ENCODE results near the gene UCK2.

UCK2 gene

DNA sequence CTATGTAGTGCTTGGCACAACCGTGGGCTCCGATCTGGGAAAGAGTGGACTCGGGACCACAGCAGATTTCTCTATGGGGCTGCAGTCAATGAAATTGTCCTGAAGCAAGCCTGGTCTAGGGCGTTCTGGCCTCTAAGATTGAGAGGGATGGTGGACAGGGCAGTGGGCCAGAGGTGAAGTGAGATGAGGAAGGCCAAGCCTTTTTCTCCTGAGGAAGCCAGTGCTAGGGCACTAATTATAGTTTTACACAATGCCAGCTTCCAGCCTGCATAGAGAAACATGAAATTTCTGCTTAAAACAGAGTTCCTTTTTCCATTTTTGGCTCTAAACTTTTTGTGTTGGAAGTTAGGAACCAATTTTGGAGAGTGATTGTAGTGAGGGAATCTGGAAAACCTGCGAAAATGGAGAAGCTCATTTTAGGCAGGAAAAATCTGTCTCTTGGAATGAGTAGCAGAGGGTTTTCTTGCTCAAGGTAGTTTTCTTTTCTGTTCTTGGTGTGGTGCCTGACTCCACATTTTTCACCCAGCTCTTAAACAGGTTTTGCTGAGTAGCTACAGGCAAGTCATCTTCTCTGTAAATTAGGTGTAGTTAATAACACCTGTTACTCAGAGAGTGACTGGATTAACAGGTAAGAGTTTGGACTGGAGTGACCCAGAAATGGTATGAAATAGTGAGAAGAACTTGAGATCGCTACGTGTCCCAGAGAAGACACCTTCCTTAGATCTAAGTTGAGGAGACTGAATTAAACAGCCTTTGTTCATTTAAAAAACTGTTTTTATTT lies 22.1 kb downstream of the UCK2 start:
- CTCF ChIA-PET = no interaction called here
- DNase-seq (ENCODE audit: extremely low spot score) = no peak
- TF ChIP-seq FOXM1 (IDR thresholded peaks at IDR 0.05; ENCODE audit: borderline replicate concordance) (no peak), BHLHE40 (IDR thresholded peaks at IDR 0.05; ENCODE audit: borderline replicate concordance) (no peak), FOXA1 (IDR thresholded peaks at IDR 0.05) (no peak), NFRKB (IDR thresholded peaks at IDR 0.05) (no peak)
- POLR2A ChIA-PET = interaction anchor here (0.7 kb wide), 1 partner anchor 10 kb away, joined by 3 read pairs; no protein-coding TSS in a partner anchor

DNA sequence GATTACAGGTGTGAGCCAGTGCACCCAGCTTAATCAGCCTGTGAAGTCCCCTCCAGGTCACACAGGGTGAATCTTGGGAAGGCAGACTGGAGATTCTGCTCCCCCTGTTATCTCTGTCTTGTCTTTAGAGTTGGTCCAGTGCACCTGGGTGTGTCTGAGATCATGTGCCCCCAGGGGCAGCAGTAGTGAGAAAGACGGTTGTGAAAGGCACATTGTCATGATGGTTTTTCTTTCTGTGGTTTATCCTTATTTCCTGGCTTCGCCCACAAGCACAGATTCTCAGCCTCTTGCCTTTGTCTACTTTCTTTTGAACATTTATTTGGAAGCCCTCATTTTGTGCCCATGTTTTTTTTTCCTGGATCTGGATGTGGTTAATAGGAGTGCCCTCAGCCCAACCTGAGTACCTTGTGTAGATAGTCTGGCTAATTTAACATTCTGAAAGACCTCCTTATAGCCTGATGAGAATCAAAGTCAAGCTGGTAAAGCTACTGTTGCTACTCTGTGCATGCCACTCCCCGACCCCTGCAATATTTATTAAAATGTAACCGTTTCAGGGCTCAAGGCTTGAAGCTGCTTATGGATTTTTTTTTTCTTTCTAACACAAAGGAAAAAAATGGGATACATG lies 23.7 kb downstream of the UCK2 start:
- POLR2A ChIA-PET = no interaction called here
- TF ChIP-seq SUZ12 (IDR thresholded peaks at IDR 0.05) = no peak
- TF ChIP-seq FOXA1 (IDR thresholded peaks at IDR 0.05) = no peak
- no peak for TF ChIP-seq ARNT (IDR thresholded peaks at IDR 0.05)
- no peak for TF ChIP-seq SP1 (IDR thresholded peaks at IDR 0.05)
- TF ChIP-seq ELF4 (IDR thresholded peaks at IDR 0.05) = no peak
- no peak for TF ChIP-seq TARDBP (IDR thresholded peaks at IDR 0.05)
- no peak for TF ChIP-seq HDGF (IDR thresholded peaks at IDR 0.05; ENCODE audit: borderline replicate concordance)
- no peak for TF ChIP-seq FOXM1 (IDR thresholded peaks at IDR 0.05; ENCODE audit: borderline replicate concordance)
- TF ChIP-seq CTBP1 (IDR thresholded peaks at IDR 0.05; ENCODE audit: borderline replicate concordance) = no peak
- TF ChIP-seq, protein P1, sequence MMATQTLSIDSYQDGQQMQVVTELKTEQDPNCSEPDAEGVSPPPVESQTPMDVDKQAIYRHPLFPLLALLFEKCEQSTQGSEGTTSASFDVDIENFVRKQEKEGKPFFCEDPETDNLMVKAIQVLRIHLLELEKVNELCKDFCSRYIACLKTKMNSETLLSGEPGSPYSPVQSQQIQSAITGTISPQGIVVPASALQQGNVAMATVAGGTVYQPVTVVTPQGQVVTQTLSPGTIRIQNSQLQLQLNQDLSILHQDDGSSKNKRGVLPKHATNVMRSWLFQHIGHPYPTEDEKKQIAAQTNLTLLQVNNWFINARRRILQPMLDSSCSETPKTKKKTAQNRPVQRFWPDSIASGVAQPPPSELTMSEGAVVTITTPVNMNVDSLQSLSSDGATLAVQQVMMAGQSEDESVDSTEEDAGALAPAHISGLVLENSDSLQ (IDR thresholded peaks at IDR 0.05) = no peak
- no peak for TF ChIP-seq L3MBTL2 (conservative IDR thresholded peaks at IDR 0.05)
- no peak for TF ChIP-seq ZNF384 (IDR thresholded peaks at IDR 0.05)
- CTCF ChIA-PET = no interaction called here
- no peak for DNase-seq (ENCODE audit: extremely low spot score)

DNA sequence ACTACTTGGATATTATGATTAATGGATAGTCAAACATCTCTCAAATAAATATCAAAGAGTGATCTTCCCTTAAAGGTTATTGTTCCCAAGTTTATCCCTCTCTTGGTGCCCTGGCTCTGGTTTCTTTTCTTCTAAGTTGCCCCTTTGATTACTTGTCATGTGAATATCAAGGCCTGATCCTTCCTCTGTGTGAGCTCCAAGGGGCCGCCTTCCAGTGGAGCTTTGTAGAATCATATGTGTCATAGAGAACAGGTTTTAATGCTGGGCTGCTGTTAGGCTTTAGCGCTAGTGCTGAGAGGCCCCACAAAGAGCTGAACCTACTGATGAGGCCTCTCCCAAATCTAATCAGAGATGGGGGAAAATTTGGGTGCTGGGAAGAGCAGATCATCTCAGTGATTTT lies 25.5 kb downstream of the UCK2 start:
- TF ChIP-seq, protein P1 (IDR thresholded peaks at IDR 0.05) = no peak
- TF ChIP-seq LEF1 (IDR thresholded peaks at IDR 0.05; ENCODE audit: borderline replicate concordance) (no peak), L3MBTL2 (conservative IDR thresholded peaks at IDR 0.05) (no peak), ZNF384 (IDR thresholded peaks at IDR 0.05) (no peak), SP1 (IDR thresholded peaks at IDR 0.05) (no peak), FOXM1 (IDR thresholded peaks at IDR 0.05; ENCODE audit: borderline replicate concordance) (no peak), ELF4 (IDR thresholded peaks at IDR 0.05) (no peak), CTBP1 (IDR thresholded peaks at IDR 0.05; ENCODE audit: borderline replicate concordance) (no peak), HDGF (IDR thresholded peaks at IDR 0.05; ENCODE audit: borderline replicate concordance) (no peak)
- ChIA-PET CTCF (interaction anchor here (0.7 kb wide), 2 partner anchors 10 to 161 kb away, joined by 5 to 7 read pairs; no protein-coding TSS in a partner anchor), POLR2A (interaction anchor here (0.9 kb wide), 1 partner anchor 24 kb away, joined by 3 read pairs; no protein-coding TSS in a partner anchor)
- no peak for DNase-seq (ENCODE audit: extremely low spot score)

DNA sequence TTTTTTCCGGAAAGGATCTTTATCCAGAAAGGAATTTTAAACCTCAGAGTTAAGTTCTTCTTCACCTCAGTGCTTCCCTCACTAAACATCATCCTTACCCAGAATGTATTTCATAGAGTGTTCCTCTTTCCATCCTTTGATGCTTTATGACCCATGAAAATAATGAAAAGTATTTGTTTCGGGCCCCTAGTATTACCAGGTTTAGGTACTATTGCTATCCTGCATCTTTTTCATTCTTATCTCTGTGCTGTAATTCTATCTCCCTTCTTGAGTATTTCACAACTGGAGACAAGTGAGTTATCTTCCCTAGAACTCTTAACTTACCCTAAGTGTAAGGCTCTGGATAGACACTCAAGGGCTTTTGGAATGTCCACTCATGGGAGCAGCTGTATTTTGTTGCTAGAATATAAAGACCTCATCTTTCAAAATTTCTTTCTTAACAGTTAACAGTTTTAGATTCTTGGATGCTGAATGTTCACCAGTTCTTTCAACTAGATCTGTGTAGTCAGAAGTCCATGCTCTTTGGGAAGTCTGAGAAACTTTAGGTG lies 26.2 kb downstream of the UCK2 start:
- CTCF ChIA-PET = no interaction called here
- DNase-seq (ENCODE audit: extremely low spot score) = no peak
- POLR2A ChIA-PET = no interaction called here
- TF ChIP-seq TARDBP (IDR thresholded peaks at IDR 0.05) (no peak), NFRKB (IDR thresholded peaks at IDR 0.05) (no peak), LEF1 (IDR thresholded peaks at IDR 0.05; ENCODE audit: borderline replicate concordance) (no peak), FOXK2 (IDR thresholded peaks at IDR 0.05) (no peak), ELF4 (IDR thresholded peaks at IDR 0.05) (no peak), FOXM1 (IDR thresholded peaks at IDR 0.05; ENCODE audit: borderline replicate concordance) (no peak), BHLHE40 (IDR thresholded peaks at IDR 0.05; ENCODE audit: borderline replicate concordance) (no peak), HDGF (IDR thresholded peaks at IDR 0.05; ENCODE audit: borderline replicate concordance) (no peak), FOXA1 (IDR thresholded peaks at IDR 0.05) (no peak), L3MBTL2 (conservative IDR thresholded peaks at IDR 0.05) (no peak), CTBP1 (IDR thresholded peaks at IDR 0.05; ENCODE audit: borderline replicate concordance) (no peak), ARNT (IDR thresholded peaks at IDR 0.05) (no peak)
- TF ChIP-seq, protein P1 (IDR thresholded peaks at IDR 0.05) = no peak

DNA sequence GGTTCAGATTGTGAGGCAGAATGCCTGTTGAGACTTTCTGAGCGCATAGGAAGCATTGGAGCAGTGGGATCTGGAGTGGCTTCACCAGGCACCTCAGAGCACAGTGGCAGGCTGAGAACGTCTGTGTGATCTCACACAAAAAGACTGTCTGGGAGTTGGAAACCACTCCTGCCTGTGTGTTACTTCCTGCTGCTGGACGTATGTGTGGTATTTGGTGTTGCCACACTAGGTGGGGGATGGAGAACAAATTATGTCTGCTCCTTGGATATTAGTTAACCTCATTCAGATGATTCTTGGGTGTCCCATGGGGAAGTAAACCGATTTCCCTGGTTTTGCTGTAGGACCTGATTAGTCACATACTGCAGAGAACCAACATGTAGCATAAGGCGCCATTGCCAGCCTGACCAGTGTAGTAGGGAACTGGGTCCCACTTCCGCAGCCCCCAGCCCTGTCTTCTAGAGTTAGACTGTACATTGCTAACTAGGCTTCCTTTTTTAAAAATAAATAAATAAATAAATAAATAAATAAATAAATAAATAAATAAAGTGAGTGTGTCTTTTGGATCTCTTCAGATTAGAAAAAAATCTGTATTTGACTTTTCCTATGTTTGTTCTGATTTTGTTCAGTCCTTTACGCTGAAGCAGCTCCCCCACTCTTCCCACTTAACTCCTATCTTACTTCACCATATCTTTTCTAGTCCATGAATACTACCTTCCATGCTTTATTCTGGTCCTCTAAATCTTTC lies 26.9 kb downstream of the UCK2 start:
- no peak for DNase-seq (ENCODE audit: extremely low spot score)
- TF ChIP-seq, protein P1 (IDR thresholded peaks at IDR 0.05) = no peak
- ChIA-PET CTCF (no interaction called here), POLR2A (no interaction called here)

Data from HEK293T (cell line).